Activated B cell treated with CpG ODN at 0.5 μM for 24 hours (primary cell): Measurements from ENCODE around the gene IL18BP. TPM values are rescaled to one million over a fixed set of nuclear protein-coding genes. Genes with fewer than 3 reads are reported as not detected.
A peak's percentile ranks its signal among the peaks of the same experiment; 100 is the strongest.

Source experiments
- ATAC-seq: fragments of 200-7000 bp; cut with Tn5 transposase; one replicate; pipeline ENCODE4 v1.10.0; 2021; ENCODE audit warnings: low read depth, mild to moderate bottlenecking, moderate library complexity
- CTCF ChIA-PET: fragments of 350-600 bp; sonication (Branson Sonifier 250); formaldehyde crosslinking; loops from one replicate; lab custom pipeline; 2021; ENCODE audit warnings: antibody characterized with exemption; lab: Charles Lee
- POLR2A ChIA-PET: fragments of 350-600 bp; sonication (Branson Sonifier 250); formaldehyde crosslinking; loops from one replicate; lab custom pipeline; 2021; ENCODE audit warnings: antibody characterized with exemption; lab: Charles Lee
- DNase-seq: peaks from one replicate; pipeline ENCODE4 v3.0.0; 2022
- H3K27ac Mint-ChIP-seq: one replicate; pipeline ENCODE4 v1.8.0; 2020; ENCODE audit warnings: mixed read lengths
- H3K27me3 Mint-ChIP-seq: one replicate; pipeline ENCODE4 v1.8.0; 2021; ENCODE audit warnings: mixed read lengths
- H3K36me3 Mint-ChIP-seq: one replicate; pipeline ENCODE4 v1.8.0; 2021; ENCODE audit warnings: low read depth, mixed read lengths
- H3K4me1 Mint-ChIP-seq: one replicate; pipeline ENCODE4 v1.8.0; 2021; ENCODE audit warnings: mixed read lengths
- H3K4me3 Mint-ChIP-seq: one replicate; pipeline ENCODE4 v1.8.0; 2020; ENCODE audit warnings: mild to moderate bottlenecking, mixed read lengths
- H3K9me3 Mint-ChIP-seq: one replicate; pipeline ENCODE4 v1.8.0; 2020; ENCODE audit warnings: mixed read lengths
- intact Hi-C: fragments of 100-400 bp; cut with micrococcal nuclease; formaldehyde crosslinking; loops from one replicate; pipeline ENCODE4 v1.15.1; 2024
- total RNA-seq: library from RNA; stranded (reverse); gene quantifications from 2 replicates; pipeline ENCODE4 v1.2.3, GENCODE V29; 2022
- TF ChIP-seq, protein P1 (sequence below): fragments of 200-600 bp; IDR thresholded peaks from one replicate; pipeline ENCODE4 v1.8.0; 2022; ENCODE audit warnings: antibody characterized with exemption, mild to moderate bottlenecking

Gene IL18BP
- total RNA-seq, 1 donor from 2014 or later = 27.5 TPM

DNA sequence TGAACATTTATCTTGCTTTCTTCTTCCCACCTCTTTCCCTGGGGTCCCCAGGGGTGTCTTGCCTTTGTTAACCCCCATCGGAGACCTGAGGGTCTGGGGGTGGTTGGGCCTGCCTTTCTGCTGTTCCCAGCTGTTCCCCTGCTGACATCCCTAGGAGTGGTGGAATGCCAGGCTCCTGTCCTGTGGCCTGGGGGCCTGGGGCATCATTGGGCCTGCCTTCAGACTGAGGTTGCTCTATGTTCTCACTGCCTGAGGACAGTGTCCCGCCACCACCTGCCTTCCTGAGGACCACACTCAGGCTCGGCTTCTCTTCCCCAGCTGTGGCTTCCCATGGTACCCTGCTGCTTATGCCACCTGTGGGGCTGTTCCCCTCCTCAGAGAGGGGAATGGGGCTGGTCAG, 1.1 kb upstream of the IL18BP start:
- ATAC-seq (no peak), DNase-seq (no peak)
- TF ChIP-seq, protein P1, sequence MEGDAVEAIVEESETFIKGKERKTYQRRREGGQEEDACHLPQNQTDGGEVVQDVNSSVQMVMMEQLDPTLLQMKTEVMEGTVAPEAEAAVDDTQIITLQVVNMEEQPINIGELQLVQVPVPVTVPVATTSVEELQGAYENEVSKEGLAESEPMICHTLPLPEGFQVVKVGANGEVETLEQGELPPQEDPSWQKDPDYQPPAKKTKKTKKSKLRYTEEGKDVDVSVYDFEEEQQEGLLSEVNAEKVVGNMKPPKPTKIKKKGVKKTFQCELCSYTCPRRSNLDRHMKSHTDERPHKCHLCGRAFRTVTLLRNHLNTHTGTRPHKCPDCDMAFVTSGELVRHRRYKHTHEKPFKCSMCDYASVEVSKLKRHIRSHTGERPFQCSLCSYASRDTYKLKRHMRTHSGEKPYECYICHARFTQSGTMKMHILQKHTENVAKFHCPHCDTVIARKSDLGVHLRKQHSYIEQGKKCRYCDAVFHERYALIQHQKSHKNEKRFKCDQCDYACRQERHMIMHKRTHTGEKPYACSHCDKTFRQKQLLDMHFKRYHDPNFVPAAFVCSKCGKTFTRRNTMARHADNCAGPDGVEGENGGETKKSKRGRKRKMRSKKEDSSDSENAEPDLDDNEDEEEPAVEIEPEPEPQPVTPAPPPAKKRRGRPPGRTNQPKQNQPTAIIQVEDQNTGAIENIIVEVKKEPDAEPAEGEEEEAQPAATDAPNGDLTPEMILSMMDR = no peak
- peaks cover 31% of the 10 kb centered on the region for H3K36me3 Mint-ChIP-seq
- H3K9me3 Mint-ChIP-seq = no peaks in the 10 kb centered on the region
- ChIA-PET CTCF (interaction anchor here (1.5 to 3.3 kb wide), 2 partner anchors 12 to 20 kb away, joined by 5 to 13 read pairs; no protein-coding TSS in a partner anchor), POLR2A (interaction anchor here (5.1 kb wide), 1 partner anchor 12 kb away, joined by 19 read pairs; no protein-coding TSS in a partner anchor)
- H3K4me1 Mint-ChIP-seq = peaks cover 59% of the 10 kb centered on the region
- no peak overlapping the region for H3K4me3 Mint-ChIP-seq
- H3K27me3 Mint-ChIP-seq = no peaks in the 10 kb centered on the region
- intact Hi-C loops = no loop called here
- no peak overlapping the region for H3K27ac Mint-ChIP-seq

DNA sequence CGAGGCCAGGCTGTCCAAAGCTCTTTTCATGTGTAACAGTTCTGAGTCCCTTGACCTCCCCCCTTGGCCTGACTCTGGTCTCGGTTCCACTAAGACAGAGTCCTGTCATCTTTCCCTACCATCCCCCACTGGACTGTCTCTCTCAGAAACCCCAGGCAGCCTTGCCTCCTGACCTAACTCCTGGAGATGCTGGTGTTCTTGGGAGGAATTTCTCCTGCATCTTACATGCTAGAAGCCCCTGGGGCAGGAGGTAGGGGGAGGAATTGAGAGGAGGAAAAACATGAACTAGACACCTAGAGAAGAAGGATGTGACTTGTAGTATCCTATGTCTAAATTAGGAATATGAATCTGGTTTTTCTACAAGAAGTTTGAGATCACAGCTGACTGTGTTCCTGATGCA, 648 bp upstream of the IL18BP start:
- TF ChIP-seq, protein P1 = no peak
- Mint-ChIP-seq H3K27me3 (no peaks in the 10 kb centered on the region), H3K9me3 (no peaks in the 10 kb centered on the region), H3K4me3 (no peak overlapping the region), H3K4me1 (peaks cover 54% of the 10 kb centered on the region), H3K36me3 (peaks cover 35% of the 10 kb centered on the region), H3K27ac (peak overlapping the region; percentile 93)
- CTCF ChIA-PET = interaction anchor here (0.7 to 3.3 kb wide), 5 partner anchors 12 to 86 kb away, joined by 3 to 13 read pairs (median 5); no protein-coding TSS in a partner anchor
- POLR2A ChIA-PET = interaction anchor here (0.6 to 5.1 kb wide), 4 partner anchors 12 to 545 kb away, joined by 3 to 19 read pairs (median 4); partner anchors contain the start of gene NADSYN1
- ATAC-seq (no peak), DNase-seq (no peak)
- intact Hi-C loops = no loop called here

DNA sequence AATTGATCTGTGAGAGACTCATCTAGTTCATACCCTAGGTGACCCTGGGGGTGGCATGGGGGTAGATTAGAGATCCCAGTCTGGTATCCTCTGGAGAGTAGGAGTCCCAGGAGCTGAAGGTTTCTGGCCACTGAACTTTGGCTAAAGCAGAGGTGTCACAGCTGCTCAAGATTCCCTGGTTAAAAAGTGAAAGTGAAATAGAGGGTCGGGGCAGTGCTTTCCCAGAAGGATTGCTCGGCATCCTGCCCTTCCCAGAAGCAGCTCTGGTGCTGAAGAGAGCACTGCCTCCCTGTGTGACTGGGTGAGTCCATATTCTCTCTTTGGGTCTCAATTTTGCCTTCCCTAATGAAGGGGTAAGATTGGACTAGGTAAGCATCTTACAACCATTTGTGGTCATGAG, 653 bp downstream of the IL18BP start:
- H3K4me3 Mint-ChIP-seq = peak overlapping the region; percentile 81
- H3K27me3 Mint-ChIP-seq = no peaks in the 10 kb centered on the region
- no peak for ATAC-seq
- peaks cover 41% of the 10 kb centered on the region for H3K4me1 Mint-ChIP-seq
- H3K36me3 Mint-ChIP-seq = peaks cover 46% of the 10 kb centered on the region
- TF ChIP-seq, protein P1 = no peak
- ChIA-PET POLR2A (interaction anchor here (0.6 to 5.1 kb wide), 6 partner anchors 14 to 68 kb away, joined by 3 to 19 read pairs (median 4); no protein-coding TSS in a partner anchor), CTCF (interaction anchor here (1.1 to 3.3 kb wide), 4 partner anchors 22 to 91 kb away, joined by 3 to 13 read pairs (median 6); no protein-coding TSS in a partner anchor)
- intact Hi-C loops = no loop called here
- H3K27ac Mint-ChIP-seq = peak overlapping the region; percentile 93
- no peaks in the 10 kb centered on the region for H3K9me3 Mint-ChIP-seq
- DNase-seq = no peak

- H3K9me3 Mint-ChIP-seq = no peaks in the 10 kb centered on the region
- DNase-seq (no peak), ATAC-seq (no peak)
- TF ChIP-seq, protein P1 = no peak
- ChIA-PET CTCF (interaction anchor here (1.6 to 3.3 kb wide), 3 partner anchors 22 to 91 kb away, joined by 5 to 13 read pairs (median 8); no protein-coding TSS in a partner anchor), POLR2A (interaction anchor here (0.6 to 1.6 kb wide), 3 partner anchors 8 to 41 kb away, joined by 3 to 4 read pairs (median 3); no protein-coding TSS in a partner anchor)
- H3K4me3 Mint-ChIP-seq = peak overlapping the region; percentile 81
- peaks cover 37% of the 10 kb centered on the region for H3K4me1 Mint-ChIP-seq
- H3K27ac Mint-ChIP-seq = peak overlapping the region; percentile 93
- no peaks in the 10 kb centered on the region for H3K27me3 Mint-ChIP-seq
- H3K36me3 Mint-ChIP-seq = peaks cover 51% of the 10 kb centered on the region
- intact Hi-C loops = no loop called here
Observed at GRCh38 chr11:71999798-72000197, 1.1 kb downstream of the IL18BP start.

- intact Hi-C loops = no loop called here
- Mint-ChIP-seq H3K4me3 (no peak overlapping the region), H3K36me3 (peaks cover 56% of the 10 kb centered on the region), H3K4me1 (peaks cover 39% of the 10 kb centered on the region), H3K27ac (no peak overlapping the region), H3K9me3 (no peaks in the 10 kb centered on the region), H3K27me3 (no peaks in the 10 kb centered on the region)
- DNase-seq (no peak), ATAC-seq (no peak)
- ChIA-PET POLR2A (interaction anchor here (0.6 to 2.1 kb wide), 2 partner anchors 8 to 72 kb away, joined by 3 to 4 read pairs; partner anchors contain the start of genes RNF121 and XNDC1N), CTCF (interaction anchor here (1.6 to 3.3 kb wide), 3 partner anchors 23 to 90 kb away, joined by 5 to 13 read pairs (median 8); no protein-coding TSS in a partner anchor)
- TF ChIP-seq, protein P1 = no peak
Observed at GRCh38 chr11:72000202-72000867, 1.6 kb downstream of the IL18BP start.
